ENCODE measurements around the gene ISG20. TPM values are rescaled to one million over a fixed set of nuclear protein-coding genes. Genes with fewer than 3 reads are reported as not detected.
"Not testable (repeated sequence)": the region's sequence is repeated elsewhere in the genome, so short reads cannot be mapped to it uniquely, and the experiment has no call there.

Gene ISG20
- total RNA-seq, 2 donors from 2014 or later, result 4.0 to 10.2 TPM

GRCh38 chr15:88630798-88631463, 7.9 kb upstream of the ISG20 start:
- DNase-seq (no peak), ATAC-seq (peak in 1 of 2 donors; percentile 23)
- intact Hi-C loops (cut with DNase I), result no loop called here

GRCh38 chr15:88631464-88632028, 7.3 kb upstream of the ISG20 start:
- ATAC-seq, result no peak
- intact Hi-C loops (cut with DNase I), result no loop called here
- no peak for DNase-seq

GRCh38 chr15:88632797-88633196, 6.0 kb upstream of the ISG20 start:
- intact Hi-C loops (cut with DNase I); DNase-seq; ATAC-seq: not testable (repeated sequence)

- intact Hi-C loops (cut with DNase I), result no loop called here
These were observed 4.4 kb upstream of the ISG20 start for GRCh38 chr15:88634449-88634848.

GRCh38 chr15:88635318-88635717, 3.5 kb upstream of the ISG20 start:
- intact Hi-C loops (cut with DNase I), result no loop called here
- ATAC-seq (no peak), DNase-seq (no peak)

More at GRCh38 chr15:88634449-88634848, 4.4 kb upstream of the ISG20 start:
- DNase-seq (no peak), ATAC-seq (no peak)

GRCh38 chr15:88636050-88636449, 2.8 kb upstream of the ISG20 start:
- no peak for DNase-seq
- intact Hi-C loops (cut with DNase I), result no loop called here
- ATAC-seq, result no peak

- DNase-seq (peak; percentile 19), ATAC-seq (no peak)
- intact Hi-C loops (cut with DNase I), result no loop called here
These were observed 2.2 kb upstream of the ISG20 start for GRCh38 chr15:88636654-88637053.

GRCh38 chr15:88637436-88637835, 1.4 kb upstream of the ISG20 start:
- no peak for ATAC-seq
- intact Hi-C loops (cut with DNase I), result no loop called here
- DNase-seq, result no peak

GRCh38 chr15:88637841-88638625, 783 bp upstream of the ISG20 start:
- DNase-seq (no peak), ATAC-seq (peak; percentile 6 to 26)

GRCh38 chr15:88641959-88642452, 3.2 kb downstream of the ISG20 start:
- ATAC-seq (no peak), DNase-seq (no peak)
- intact Hi-C loops (cut with DNase I), result no loop called here

More at GRCh38 chr15:88637841-88638625, 783 bp upstream of the ISG20 start:
- intact Hi-C loops (cut with DNase I), result no loop called here

GRCh38 chr15:88642514-88642913, 3.7 kb downstream of the ISG20 start:
- ATAC-seq; DNase-seq; intact Hi-C loops (cut with DNase I): not testable (repeated sequence)

- intact Hi-C loops (cut with DNase I), result no loop called here
- ATAC-seq (no peak), DNase-seq (peak; percentile 3)
These were observed 5.9 kb downstream of the ISG20 start for GRCh38 chr15:88644741-88645140.

- intact Hi-C loops (cut with DNase I), result no loop called here
- peak; percentile 7 for DNase-seq
- ATAC-seq, result no peak
These were observed 6.6 kb downstream of the ISG20 start for GRCh38 chr15:88645171-88646087.

GRCh38 chr15:88646088-88646405, 7.2 kb downstream of the ISG20 start:
- ATAC-seq, result no peak
- intact Hi-C loops (cut with DNase I), result no loop called here
- no peak for DNase-seq

- intact Hi-C loops (cut with DNase I), result no loop called here
- DNase-seq (no peak), ATAC-seq (no peak)
These were observed 8.1 kb downstream of the ISG20 start for GRCh38 chr15:88646951-88647350.

GRCh38 chr15:88647351-88648105, 8.7 kb downstream of the ISG20 start:
- intact Hi-C loops (cut with DNase I), result no loop called here
- DNase-seq (peak; percentile 12), ATAC-seq (no peak)

- ATAC-seq (peak in 1 of 2 donors; percentile 14), DNase-seq (peak; percentile 28)
- intact Hi-C loops (cut with DNase I), result no loop called here
These were observed 9.8 kb downstream of the ISG20 start for GRCh38 chr15:88648357-88649214.

All from left cardiac atrium (tissue), 4 donors.